ENCODE data around the gene FHDC1.

FHDC1 gene, protein sequence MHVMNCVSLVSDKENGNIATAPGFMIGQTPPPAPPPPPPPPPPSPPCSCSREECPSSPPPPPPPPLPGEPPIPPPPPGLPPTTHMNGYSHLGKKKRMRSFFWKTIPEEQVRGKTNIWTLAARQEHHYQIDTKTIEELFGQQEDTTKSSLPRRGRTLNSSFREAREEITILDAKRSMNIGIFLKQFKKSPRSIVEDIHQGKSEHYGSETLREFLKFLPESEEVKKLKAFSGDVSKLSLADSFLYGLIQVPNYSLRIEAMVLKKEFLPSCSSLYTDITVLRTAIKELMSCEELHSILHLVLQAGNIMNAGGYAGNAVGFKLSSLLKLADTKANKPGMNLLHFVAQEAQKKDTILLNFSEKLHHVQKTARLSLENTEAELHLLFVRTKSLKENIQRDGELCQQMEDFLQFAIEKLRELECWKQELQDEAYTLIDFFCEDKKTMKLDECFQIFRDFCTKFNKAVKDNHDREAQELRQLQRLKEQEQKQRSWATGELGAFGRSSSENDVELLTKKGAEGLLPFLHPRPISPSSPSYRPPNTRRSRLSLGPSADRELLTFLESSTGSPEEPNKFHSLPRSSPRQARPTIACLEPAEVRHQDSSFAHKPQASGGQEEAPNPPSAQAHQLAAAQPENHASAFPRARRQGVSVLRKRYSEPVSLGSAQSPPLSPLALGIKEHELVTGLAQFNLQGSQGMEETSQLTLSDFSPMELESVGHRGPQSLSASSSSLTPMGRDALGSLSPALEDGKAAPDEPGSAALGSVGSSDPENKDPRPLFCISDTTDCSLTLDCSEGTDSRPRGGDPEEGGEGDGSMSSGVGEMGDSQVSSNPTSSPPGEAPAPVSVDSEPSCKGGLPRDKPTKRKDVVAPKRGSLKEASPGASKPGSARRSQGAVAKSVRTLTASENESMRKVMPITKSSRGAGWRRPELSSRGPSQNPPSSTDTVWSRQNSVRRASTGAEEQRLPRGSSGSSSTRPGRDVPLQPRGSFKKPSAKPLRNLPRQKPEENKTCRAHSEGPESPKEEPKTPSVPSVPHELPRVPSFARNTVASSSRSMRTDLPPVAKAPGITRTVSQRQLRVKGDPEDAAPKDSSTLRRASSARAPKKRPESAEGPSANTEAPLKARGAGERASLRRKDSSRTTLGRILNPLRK

DNA sequence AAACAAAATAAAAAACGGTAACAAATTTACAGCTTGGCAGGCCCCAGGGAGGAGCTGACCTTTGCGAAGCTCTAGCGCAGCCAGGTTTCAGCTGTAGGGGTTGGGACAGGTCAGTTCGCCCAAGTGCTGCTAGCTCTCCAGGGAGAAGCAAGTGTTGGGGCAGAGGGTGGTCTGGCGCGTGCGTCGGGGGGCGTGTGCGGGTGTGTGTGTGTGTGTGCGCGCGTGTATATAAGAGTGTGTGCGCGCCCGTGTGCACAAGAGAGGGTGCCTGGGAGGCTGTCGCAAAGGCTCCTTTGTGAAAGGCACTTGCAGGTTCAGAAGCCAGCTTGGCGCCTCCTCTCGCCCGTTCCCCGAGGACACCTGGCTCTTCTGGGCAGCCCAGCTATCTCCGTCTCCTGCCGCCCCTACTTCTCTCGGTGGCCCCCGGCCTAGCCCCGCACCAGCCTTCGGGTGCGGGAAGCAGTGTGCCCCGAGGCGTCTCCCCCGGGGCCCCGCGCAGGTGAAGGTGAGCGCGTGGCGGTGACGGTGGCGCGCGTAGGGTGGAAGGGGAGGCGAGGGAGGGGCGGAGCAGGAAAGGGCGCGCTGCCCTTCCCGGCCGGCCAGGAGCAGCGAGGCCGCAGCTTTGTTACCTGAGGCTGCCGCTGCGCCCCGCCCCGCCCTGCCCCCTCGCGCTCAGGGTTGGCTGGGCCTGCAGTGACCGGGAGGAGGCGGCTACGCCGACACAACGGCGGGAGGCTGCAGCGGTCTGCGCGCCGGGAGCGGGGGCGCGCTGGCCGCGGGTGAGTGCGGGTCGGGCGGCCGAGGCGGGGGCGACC, at the start of gene FHDC1:
Gene FHDC1, plus strand, starts transcription at position 693 of the 815 bp plus-strand sequence. CDS start 6,735 bp downstream, outside the sequence.
- H2AFZ ChIP-seq, result peak within 1 kb of the TSS; percentile 89
- no peaks in the 10 kb centered on the region for H3K36me3 ChIP-seq (ENCODE audit: control insufficient read depth, insufficient read depth, low read length)
- peaks cover 4% of the 10 kb centered on the region for H3K4me1 ChIP-seq
- H3K9me3 ChIP-seq (ENCODE audit: control insufficient read depth, low read length), result no peaks in the 10 kb centered on the region
- H3K4me3 ChIP-seq (ENCODE audit: low read depth, low read length), result peak within 1 kb of the TSS; percentile 85
- peak within 1 kb of the TSS; percentile 28 for H3K9ac ChIP-seq
- H3K27me3 ChIP-seq (ENCODE audit: control insufficient read depth, insufficient read depth, low read length), result no peaks in the 10 kb centered on the region
- H3K27ac ChIP-seq, result peak within 1 kb of the TSS; percentile 97
- H3K79me2 ChIP-seq, result peaks cover 9% of the 10 kb centered on the region
- TF ChIP-seq, protein P1, sequence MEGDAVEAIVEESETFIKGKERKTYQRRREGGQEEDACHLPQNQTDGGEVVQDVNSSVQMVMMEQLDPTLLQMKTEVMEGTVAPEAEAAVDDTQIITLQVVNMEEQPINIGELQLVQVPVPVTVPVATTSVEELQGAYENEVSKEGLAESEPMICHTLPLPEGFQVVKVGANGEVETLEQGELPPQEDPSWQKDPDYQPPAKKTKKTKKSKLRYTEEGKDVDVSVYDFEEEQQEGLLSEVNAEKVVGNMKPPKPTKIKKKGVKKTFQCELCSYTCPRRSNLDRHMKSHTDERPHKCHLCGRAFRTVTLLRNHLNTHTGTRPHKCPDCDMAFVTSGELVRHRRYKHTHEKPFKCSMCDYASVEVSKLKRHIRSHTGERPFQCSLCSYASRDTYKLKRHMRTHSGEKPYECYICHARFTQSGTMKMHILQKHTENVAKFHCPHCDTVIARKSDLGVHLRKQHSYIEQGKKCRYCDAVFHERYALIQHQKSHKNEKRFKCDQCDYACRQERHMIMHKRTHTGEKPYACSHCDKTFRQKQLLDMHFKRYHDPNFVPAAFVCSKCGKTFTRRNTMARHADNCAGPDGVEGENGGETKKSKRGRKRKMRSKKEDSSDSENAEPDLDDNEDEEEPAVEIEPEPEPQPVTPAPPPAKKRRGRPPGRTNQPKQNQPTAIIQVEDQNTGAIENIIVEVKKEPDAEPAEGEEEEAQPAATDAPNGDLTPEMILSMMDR (IDR thresholded peaks at IDR 0.05), result no peak
- peak within 1 kb of the TSS; percentile 96 for H3K4me2 ChIP-seq (ENCODE audit: low read length)

DNA sequence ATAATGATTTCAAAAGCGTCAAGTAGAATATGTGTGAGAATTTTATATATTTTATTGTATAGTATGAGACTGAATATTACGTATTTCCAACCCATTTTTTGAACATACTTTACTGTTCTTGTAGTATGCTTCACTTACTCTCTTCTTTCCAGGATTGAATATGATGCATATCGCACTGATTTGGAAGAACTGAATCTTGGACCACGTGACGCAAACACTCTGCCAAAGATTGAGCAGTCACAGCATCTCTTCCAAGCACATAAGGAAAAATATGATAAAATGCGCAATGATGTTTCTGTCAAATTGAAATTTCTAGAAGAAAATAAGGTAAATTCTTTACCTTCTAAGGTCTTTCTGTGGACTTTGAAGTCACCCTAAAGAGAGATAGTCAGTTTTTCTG, 48.1 kb upstream of the FHDC1 start:
- TF ChIP-seq, protein P1 (IDR thresholded peaks at IDR 0.05), result no peak

DNA sequence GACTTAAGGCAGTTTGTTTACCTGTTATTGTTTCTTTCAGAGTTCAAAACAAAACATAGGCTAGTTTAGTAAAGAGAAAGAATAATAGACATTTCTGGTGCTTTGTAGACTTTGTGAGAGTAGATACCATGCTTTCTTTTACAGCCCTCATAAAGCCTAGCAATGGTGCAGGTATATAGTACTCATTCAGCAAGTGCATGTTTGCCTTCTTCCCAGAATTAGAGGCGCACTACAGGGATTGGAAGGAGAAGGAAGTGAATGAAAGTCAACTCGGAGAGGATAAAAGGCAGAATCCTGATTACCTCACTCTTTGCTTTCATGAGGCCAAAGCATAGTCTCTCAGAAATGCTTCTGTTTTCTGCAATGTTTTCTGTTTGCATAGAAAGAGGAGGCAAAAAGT, 43.1 kb upstream of the FHDC1 start:
- Histone ChIP-seq H3K9me3 (ENCODE audit: control insufficient read depth, low read length) (no peaks in the 10 kb centered on the region), H3K4me3 (ENCODE audit: low read depth, low read length) (no peak overlapping the region), H3K27ac (no peak overlapping the region), H3K4me2 (ENCODE audit: low read length) (no peak overlapping the region), H3K9ac (no peak overlapping the region), H3K79me2 (no peaks in the 10 kb centered on the region), H3K27me3 (ENCODE audit: control insufficient read depth, insufficient read depth, low read length) (no peaks in the 10 kb centered on the region), H3K36me3 (ENCODE audit: control insufficient read depth, insufficient read depth, low read length) (no peaks in the 10 kb centered on the region), H2AFZ (no peak overlapping the region), H3K4me1 (no peaks in the 10 kb centered on the region)
- TF ChIP-seq, protein P1 (IDR thresholded peaks at IDR 0.05), result no peak

More for the DNA sequence above, 48.1 kb upstream of the FHDC1 start:
- Histone ChIP-seq H3K9ac (no peak overlapping the region), H3K9me3 (ENCODE audit: control insufficient read depth, low read length) (no peaks in the 10 kb centered on the region), H3K4me3 (ENCODE audit: low read depth, low read length) (no peak overlapping the region), H3K4me2 (ENCODE audit: low read length) (no peak overlapping the region), H3K27me3 (ENCODE audit: control insufficient read depth, insufficient read depth, low read length) (no peaks in the 10 kb centered on the region), H3K27ac (no peak overlapping the region), H2AFZ (no peak overlapping the region), H3K36me3 (ENCODE audit: control insufficient read depth, insufficient read depth, low read length) (no peaks in the 10 kb centered on the region), H3K4me1 (no peaks in the 10 kb centered on the region), H3K79me2 (no peaks in the 10 kb centered on the region)

DNA sequence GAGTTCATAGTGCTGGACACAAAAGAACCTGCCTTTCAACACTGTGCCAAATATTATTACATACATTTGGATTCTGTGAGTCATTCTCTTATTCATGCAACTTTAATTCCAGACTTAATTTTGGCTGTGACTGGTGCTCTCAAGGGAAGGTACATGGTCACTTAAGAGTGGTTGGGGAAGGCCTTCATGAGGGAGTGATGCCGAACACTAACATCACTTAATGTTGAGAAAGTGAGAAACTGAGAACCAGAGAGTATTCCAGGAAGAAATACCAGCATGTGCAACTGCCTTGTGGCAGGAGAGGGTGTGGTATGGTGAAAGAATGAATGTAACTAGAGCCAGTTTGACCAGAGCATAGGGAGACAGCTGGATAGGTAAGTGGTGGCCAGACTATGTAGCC, 41.5 kb upstream of the FHDC1 start:
- TF ChIP-seq, protein P1 (IDR thresholded peaks at IDR 0.05), result no peak

More for the DNA sequence above, 41.5 kb upstream of the FHDC1 start:
- Histone ChIP-seq H3K27ac (no peak overlapping the region), H3K4me1 (no peaks in the 10 kb centered on the region), H3K79me2 (no peaks in the 10 kb centered on the region), H3K36me3 (ENCODE audit: control insufficient read depth, insufficient read depth, low read length) (no peaks in the 10 kb centered on the region), H3K9ac (no peak overlapping the region), H2AFZ (no peak overlapping the region), H3K4me3 (ENCODE audit: low read depth, low read length) (no peak overlapping the region), H3K9me3 (ENCODE audit: control insufficient read depth, low read length) (no peaks in the 10 kb centered on the region), H3K4me2 (ENCODE audit: low read length) (no peak overlapping the region), H3K27me3 (ENCODE audit: control insufficient read depth, insufficient read depth, low read length) (no peaks in the 10 kb centered on the region)

Measured in parathyroid adenoma (tissue), 2 donors.